WTC11 (cell line): ENCODE results near the gene MX2.

Experiments
- ATF2 ChIP-seq: sonication (generic); formaldehyde crosslinking; IDR thresholded peaks from 2 replicates; pipeline ENCODE4 v1.8.1; 2022; ENCODE audit warnings: low read depth, missing genetic modification reagents, borderline replicate concordance
- ATF6 ChIP-seq: sonication (generic); formaldehyde crosslinking; IDR thresholded peaks from 2 replicates; pipeline ENCODE4 v1.8.1; 2023; ENCODE audit warnings: mild to moderate bottlenecking, missing genetic modification reagents
- CREB1 ChIP-seq: sonication (generic); formaldehyde crosslinking; IDR thresholded peaks from 2 replicates; pipeline ENCODE4 v1.8.0; 2023; ENCODE audit warnings: mild to moderate bottlenecking, missing genetic modification reagents
- CTCF ChIP-seq: fragments of 200-600 bp; IDR thresholded peaks from 2 replicates; pipeline ENCODE4 v1.8.0; 2022; ENCODE audit warnings: antibody characterized with exemption
- E2F4 ChIP-seq: sonication (generic); formaldehyde crosslinking; IDR thresholded peaks from 2 replicates; pipeline ENCODE4 v1.8.1; 2022; ENCODE audit warnings: low read depth, mild to moderate bottlenecking, moderate library complexity, missing genetic modification reagents, borderline replicate concordance
- FOXP4 ChIP-seq: sonication (generic); formaldehyde crosslinking; IDR thresholded peaks from 2 replicates; pipeline ENCODE4 v1.8.0; 2022; ENCODE audit warnings: mild to moderate bottlenecking, missing genetic modification reagents
- IRF2 ChIP-seq: sonication (generic); formaldehyde crosslinking; IDR thresholded peaks from 2 replicates; pipeline ENCODE4 v1.8.0; 2022; ENCODE audit warnings: low read depth, missing genetic modification reagents, borderline replicate concordance
- NFATC4 ChIP-seq: fragments of 250-450 bp; sonication (Bioruptor Pico); IDR thresholded peaks from 2 replicates; pipeline ENCODE4 v1.9.0; 2021; ENCODE audit warnings: mild to moderate bottlenecking
- NR2C2 ChIP-seq: sonication (generic); formaldehyde crosslinking; IDR thresholded peaks from 2 replicates; pipeline ENCODE4 v1.8.0; 2022; ENCODE audit warnings: mild to moderate bottlenecking, missing genetic modification reagents
- SP1 ChIP-seq: sonication (generic); formaldehyde crosslinking; conservative IDR thresholded peaks from 2 replicates; pipeline ENCODE4 v1.8.1; 2022; ENCODE audit warnings: missing genetic modification reagents

- TF ChIP-seq E2F4 (CRISPR knock-in tag) (no peak), CTCF (no peak), ATF2 (CRISPR knock-in tag) (no peak), ATF6 (CRISPR knock-in tag) (no peak), NR2C2 (CRISPR knock-in tag) (no peak), NFATC4 (no peak), FOXP4 (CRISPR knock-in tag) (no peak), SP1 (CRISPR knock-in tag) (no peak), CREB1 (no peak), IRF2 (CRISPR knock-in tag) (no peak)
Measured at GRCh38 chr21:41427556-41427955, 65.7 kb downstream of the MX2 start.
